Urinary bladder (tissue), 4 donors: Measurements from ENCODE around the gene ERICH4. TPM values are rescaled to one million over a fixed set of nuclear protein-coding genes. Genes with fewer than 3 reads are reported as not detected.

ENCODE experiments used
- DNase-seq: peaks from one replicate; pipeline ENCODE4 v3.0.0-alpha.2; 2015; ENCODE audit errors: extremely low spot score
- H3K27ac ChIP-seq: one replicate; pipeline ENCODE4 v1.5.1; 2013; ENCODE audit warnings: low read depth, mild to moderate bottlenecking, moderate library complexity
- H3K36me3 ChIP-seq: one replicate; pipeline ENCODE4 v1.6.1; 2013; ENCODE audit warnings: mild to moderate bottlenecking, moderate library complexity; ENCODE audit not compliant: insufficient read depth
- H3K4me1 ChIP-seq: one replicate; pipeline ENCODE4 v1.6.1; 2013; ENCODE audit warnings: mild to moderate bottlenecking, moderate library complexity; ENCODE audit not compliant: insufficient read depth
- H3K4me3 ChIP-seq: one replicate; pipeline ENCODE4 v1.5.1; 2013; ENCODE audit warnings: low read depth, low read length
- WGBS: extraction: QIAGEN DNeasy Blood & Tissue Kit; methylation state at CpG from one replicate; pipeline ENCODE4 v1.1.7; 2013; 5-methylcytosine and 5-hydroxymethylcytosine counted together
- polyA plus RNA-seq: library from polyadenylated mRNA; stranded (reverse); fragments of 200-250 nt; gene quantifications from one replicate; pipeline ENCODE4 v1.2.3, GENCODE V29; 2013
- total RNA-seq: library from RNA; depleted of rRNA; stranded (reverse); fragments of >200 nt; gene quantifications from one replicate; pipeline ENCODE4 v1.2.3, GENCODE V29; 2014
- donor health status: healthy with polysubstance abuse.
- donor health status: healthy.

ERICH4 gene
- total RNA-seq (not detected), polyA plus RNA-seq (not detected)

DNA sequence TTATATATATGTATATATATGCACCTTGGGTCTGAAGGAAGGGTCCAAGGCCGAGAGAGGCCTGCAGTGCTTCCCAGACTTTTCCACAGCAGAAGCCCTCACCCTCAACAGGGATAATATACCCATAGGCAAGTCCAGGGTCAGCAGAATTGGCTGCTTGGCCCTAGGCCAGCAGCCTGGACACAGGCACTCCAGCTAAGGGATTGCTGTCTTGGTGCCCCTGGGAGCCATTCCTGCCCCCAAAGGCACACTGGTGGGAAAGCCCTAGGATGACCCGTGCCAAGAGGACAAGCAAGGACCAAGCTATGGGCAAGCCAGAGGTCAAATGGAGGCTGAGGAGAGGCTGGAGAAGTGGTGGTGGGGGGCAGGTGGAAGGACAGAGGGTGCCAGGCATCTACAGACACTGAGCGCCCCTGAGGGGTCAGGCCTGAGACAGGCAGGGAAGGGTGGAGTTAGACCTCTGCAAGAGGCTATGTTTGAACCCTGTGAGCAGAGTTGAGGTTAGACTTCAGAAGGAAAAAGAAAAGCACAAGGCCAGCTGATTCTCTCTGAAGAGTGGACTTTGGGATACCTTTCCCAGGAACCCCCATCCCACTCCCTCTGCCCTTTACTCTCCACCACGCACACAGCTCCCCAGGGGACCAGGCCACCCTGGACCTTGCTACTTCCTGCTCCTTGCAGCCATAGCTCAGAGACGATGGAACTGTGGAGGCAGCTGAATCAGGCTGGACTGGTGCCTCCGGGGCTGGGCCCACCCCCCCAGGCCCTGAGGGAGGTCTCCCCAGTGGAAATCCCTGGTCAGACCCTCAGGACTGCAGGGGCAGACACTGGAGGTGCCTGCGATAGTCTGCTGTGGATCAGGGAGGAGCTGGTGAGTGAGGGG lies at the start of gene ERICH4:
Gene ERICH4 (plus strand): TSS at position 684 of the 883 bp plus-strand sequence. CDS start 14 bp downstream, at position 698.
- no peak for DNase-seq
- Histone ChIP-seq H3K36me3 (no peaks in the 10 kb centered on the region), H3K4me3 (no peak within 1 kb of the TSS), H3K4me1 (no peaks in the 10 kb centered on the region), H3K27ac (no peak within 1 kb of the TSS)
- 67% methylated on average over 7 of the region's 7 CpGs for WGBS

DNA sequence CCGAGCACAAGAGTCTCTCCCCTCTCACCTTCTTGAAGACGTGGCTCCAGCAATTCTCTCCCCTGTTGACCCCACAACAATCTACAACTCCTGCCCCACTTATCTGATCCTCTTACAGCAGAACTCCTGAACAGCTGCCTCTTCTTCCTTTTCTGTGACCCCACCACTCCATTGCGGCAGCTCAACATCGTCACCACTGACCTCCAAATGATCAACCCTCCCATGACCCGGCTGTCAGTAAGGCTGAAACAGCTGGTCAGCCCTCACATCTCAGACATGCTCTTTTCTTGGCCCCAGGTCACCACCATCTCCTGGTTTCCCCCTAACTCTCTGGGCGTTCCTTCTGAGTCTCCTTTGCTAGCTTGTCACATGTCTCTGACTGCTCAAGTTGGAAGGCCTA lies 47.6 kb upstream of the ERICH4 start:
- no peak for DNase-seq
- WGBS = 69% methylated on average over 6 of the region's 6 CpGs

DNA sequence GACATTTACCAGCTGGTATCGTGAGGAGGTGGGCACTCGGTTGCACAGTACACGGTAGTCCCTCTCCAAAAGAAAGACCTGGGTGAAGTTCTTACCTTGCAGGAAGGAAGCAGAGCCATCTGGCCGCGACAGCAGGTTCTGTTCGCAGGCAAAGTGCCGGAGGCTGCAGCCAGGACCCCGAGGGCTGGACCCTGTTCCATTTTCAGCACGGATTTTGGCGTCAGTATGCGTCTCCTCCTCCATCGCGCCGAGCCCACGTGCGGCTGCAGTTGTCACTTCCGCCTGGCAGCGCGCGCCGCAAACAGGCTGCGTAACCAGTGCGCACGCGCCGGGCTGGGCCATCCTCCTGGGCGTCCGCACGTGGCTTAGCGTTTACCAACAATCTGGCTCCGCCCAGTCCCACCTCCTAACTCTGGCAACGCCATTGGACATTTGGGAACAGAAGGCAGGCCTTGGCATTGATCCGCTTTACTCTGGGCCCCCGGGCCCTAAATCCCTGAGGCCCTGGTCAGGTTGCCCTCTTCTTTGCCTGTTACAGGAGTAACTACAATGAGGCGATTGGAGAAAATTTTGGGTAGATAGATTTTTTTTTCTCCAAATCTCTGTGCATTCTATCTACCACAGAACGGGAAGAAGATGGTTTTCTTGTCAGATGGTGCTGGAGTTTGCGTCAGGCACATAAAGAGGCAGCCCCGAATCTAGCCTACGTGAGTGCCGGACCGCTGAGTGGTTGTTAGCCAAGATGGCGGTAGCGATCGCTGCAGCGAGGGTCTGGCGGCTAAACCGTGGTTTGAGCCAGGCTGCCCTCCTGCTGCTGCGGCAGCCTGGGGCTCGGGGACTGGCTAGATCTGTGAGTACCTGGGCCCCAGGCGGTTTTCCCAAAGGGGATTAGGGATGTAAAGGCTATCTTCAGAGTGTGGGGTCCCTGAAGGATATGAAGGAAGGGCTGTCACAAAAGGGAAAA lies 45.6 kb upstream of the ERICH4 start, which contains the start of the genes BCKDHA and EXOSC5:
Gene BCKDHA (plus strand): TSS at position 733 of the 964 bp plus-strand sequence. CDS start 10 bp downstream, at position 743.
Gene EXOSC5 (minus strand): TSS at position 274 of the 964 bp plus-strand sequence. CDS start 31 bp downstream, at position 243.
- H3K4me1 ChIP-seq = peaks cover 4% of the 10 kb centered on the region
- H3K4me3 ChIP-seq = peak within 1 kb of the TSS; percentile 77
- DNase-seq = peak; percentile 100
- H3K36me3 ChIP-seq = no peaks in the 10 kb centered on the region
- peak within 1 kb of the TSS; percentile 77 for H3K27ac ChIP-seq
- under 1% methylated on average over 50 of the region's 50 CpGs for WGBS

More for the DNA sequence above, 47.6 kb upstream of the ERICH4 start:
- Histone ChIP-seq H3K4me3 (no peak overlapping the region), H3K4me1 (peaks cover 4% of the 10 kb centered on the region), H3K27ac (no peak overlapping the region), H3K36me3 (no peaks in the 10 kb centered on the region)

DNA sequence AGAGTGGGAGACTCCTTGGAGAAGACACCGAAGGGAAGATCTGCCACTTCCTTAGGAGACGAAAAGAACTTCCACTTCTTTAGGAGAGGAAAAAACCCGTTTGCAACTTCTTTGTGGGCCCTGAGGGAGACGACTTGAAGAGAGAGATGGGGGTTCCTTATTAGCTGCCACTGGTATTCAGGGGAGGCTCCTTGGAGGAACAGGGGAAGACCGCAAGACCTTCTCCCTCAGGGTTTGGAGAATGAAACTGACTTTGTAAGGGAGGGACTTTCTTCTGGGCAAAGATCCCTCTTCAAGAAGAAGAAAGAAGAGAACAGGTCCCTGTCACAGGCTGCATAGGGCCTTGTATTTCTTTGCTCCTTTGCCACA lies 44.9 kb upstream of the ERICH4 start:
- 0% methylated on average over 5 of the region's 5 CpGs for WGBS
- Histone ChIP-seq H3K36me3 (no peaks in the 10 kb centered on the region), H3K4me1 (peaks cover 4% of the 10 kb centered on the region), H3K4me3 (peak overlapping the region; percentile 77), H3K27ac (peak overlapping the region; percentile 77)
- no peak for DNase-seq

- 48% methylated on average over 3 of the region's 3 CpGs for whole genome bisulfite sequencing
- Histone ChIP-seq H3K4me3 (peak overlapping the region; percentile 77), H3K36me3 (no peaks in the 10 kb centered on the region), H3K27ac (no peak overlapping the region), H3K4me1 (peaks cover 4% of the 10 kb centered on the region)
- no peak for DNase-seq
Observed at GRCh38 chr19:41398598-41398997, 44.4 kb upstream of the ERICH4 start.

- no peak for DNase-seq
- H3K36me3 ChIP-seq = no peaks in the 10 kb centered on the region
- H3K4me3 ChIP-seq = no peak overlapping the region
- peaks cover 4% of the 10 kb centered on the region for H3K4me1 ChIP-seq
- no peak overlapping the region for H3K27ac ChIP-seq
- 90% methylated on average over 3 of the region's 3 CpGs for WGBS
Observed at GRCh38 chr19:41399091-41399490, 43.9 kb upstream of the ERICH4 start.

DNA sequence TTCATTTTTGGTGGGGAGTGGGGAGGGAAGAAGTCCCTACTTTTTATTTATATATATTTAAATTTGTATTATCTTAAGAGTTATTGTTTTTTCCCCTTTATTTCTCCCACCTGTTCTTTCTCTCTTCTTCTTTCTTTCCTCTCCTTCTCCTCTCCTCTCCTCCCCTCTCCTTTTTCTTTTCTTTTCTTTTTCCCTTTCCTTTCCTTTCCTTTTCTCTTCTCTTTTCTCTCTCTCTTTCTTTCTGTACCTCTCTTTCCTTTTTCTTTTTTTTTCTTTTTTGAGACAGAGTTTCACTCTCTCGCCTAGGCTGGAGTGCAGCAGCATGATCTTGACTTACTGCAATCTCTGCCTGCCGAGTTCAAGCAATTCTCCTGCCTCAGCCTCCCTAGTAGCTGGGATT lies 43.4 kb upstream of the ERICH4 start:
- peaks cover 4% of the 10 kb centered on the region for H3K4me1 ChIP-seq
- no peak overlapping the region for H3K4me3 ChIP-seq
- 93% methylated on average over 2 of the region's 2 CpGs for WGBS
- H3K27ac ChIP-seq = no peak overlapping the region
- no peaks in the 10 kb centered on the region for H3K36me3 ChIP-seq
- no peak for DNase-seq

DNA sequence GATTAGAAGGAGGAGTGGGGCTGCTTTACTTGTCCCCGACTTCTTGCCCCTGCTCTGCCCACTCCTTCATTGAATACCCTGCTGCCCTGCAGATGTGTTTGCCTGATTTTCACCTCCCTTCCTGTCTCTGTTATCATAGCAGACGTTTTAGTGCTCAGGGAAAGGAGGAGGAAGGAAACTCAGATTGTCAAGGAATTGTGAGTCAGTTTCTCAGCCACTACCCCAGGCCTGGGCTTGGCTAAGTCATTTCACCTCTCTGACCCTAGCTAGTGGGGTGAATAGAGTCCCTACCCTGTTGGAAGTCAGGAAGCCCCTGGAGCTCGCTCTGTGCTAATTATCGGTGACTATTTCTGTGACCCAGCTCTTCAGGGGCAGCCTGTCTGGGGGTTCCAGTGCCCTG lies 41.5 kb upstream of the ERICH4 start:
- no peak for DNase-seq
- Histone ChIP-seq H3K36me3 (no peaks in the 10 kb centered on the region), H3K4me3 (no peak overlapping the region), H3K27ac (no peak overlapping the region), H3K4me1 (peaks cover 4% of the 10 kb centered on the region)
- WGBS = 67% methylated on average over 4 of the region's 4 CpGs

- no peak overlapping the region for H3K4me3 ChIP-seq
- no peaks in the 10 kb centered on the region for H3K36me3 ChIP-seq
- no peak overlapping the region for H3K27ac ChIP-seq
- no peak for DNase-seq
- peaks cover 4% of the 10 kb centered on the region for H3K4me1 ChIP-seq
- 81% methylated on average over 3 of the region's 3 CpGs for WGBS
Observed at GRCh38 chr19:41402010-41402409, 40.9 kb upstream of the ERICH4 start.

DNA sequence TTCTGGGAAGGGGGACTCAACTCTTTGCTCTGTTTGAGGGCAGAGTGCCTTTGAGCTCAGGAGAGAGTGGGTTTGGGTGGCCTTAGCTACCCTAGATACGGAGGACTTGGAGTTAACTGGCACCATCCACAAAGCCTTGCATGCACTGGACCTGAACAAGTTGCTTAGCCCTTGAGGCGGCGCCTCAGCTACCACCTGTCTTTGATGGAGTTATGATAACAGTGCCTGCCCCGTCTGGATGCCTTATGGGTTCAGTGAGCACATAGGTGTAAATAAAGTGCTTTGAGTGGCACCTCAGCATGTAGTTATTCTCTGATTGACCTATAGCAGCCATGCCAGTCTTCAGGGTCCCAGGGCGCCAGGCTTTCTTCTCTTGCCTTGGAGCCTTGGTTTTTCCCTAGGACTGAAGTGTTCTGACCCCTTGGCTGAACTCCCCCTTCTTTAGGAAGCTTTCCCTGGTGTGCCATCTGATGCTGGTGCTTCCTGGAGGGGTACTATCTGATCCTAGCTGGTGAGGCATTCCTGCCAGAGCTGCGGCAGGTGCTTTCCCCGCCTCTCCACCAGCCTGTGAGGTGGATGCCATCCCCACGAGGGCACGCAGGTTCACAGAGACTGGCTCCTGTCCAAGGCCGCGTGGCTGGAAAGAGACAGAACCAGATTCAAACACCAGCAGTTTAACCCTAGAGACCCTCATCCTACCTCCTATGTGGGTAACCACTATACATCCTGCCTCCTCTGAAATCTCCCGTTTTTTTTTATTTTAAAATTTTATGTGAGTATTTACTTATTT lies 39.6 kb upstream of the ERICH4 start:
- H3K4me3 ChIP-seq = no peak overlapping the region
- no peaks in the 10 kb centered on the region for H3K36me3 ChIP-seq
- 67% methylated on average over 12 of the region's 12 CpGs for WGBS
- no peak overlapping the region for H3K27ac ChIP-seq
- DNase-seq = no peak
- peaks cover 4% of the 10 kb centered on the region for H3K4me1 ChIP-seq

DNA sequence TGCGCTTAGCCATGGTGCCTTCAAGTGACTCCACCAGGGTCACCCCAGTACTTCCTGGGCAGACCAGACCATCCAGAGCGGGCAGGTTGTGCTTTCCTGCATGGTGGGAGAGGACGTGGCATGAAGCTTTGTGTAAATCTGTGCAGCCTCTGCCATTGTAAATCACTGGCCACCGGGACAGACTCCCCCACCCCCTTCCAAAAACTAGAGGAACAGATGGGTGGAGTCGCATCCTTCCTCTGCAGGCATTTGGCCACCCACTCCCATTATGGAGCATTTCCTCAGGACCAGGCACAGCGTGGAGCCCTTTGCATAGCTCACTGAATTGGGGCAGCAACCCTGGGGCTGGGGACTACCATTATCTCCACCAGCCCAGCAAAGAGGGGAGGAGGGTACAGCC lies 37.2 kb upstream of the ERICH4 start:
- H3K4me3 ChIP-seq = no peak overlapping the region
- WGBS = 84% methylated on average over 6 of the region's 6 CpGs
- H3K36me3 ChIP-seq = no peaks in the 10 kb centered on the region
- H3K27ac ChIP-seq = no peak overlapping the region
- H3K4me1 ChIP-seq = no peaks in the 10 kb centered on the region
- no peak for DNase-seq

DNA sequence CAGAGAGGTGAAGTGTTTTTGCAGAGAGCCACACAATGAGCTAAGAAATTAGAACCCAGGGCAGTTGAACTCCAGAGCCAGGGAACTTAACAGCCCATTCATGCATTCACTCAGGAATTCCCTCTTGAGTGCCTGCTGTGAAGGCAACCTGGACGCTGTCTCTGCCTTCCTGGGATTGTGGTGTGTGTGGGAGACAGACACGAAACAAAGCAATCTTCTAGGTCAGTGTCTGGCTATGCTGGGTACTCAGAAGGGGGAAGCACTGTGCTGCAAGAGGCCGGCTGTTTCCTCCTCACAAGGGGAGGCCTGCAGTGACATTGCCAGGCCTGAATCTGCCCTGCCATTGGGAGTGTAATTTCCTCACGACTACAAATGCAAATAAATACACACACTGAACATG lies 35.7 kb upstream of the ERICH4 start:
- no peak overlapping the region for H3K27ac ChIP-seq
- no peaks in the 10 kb centered on the region for H3K36me3 ChIP-seq
- no peak overlapping the region for H3K4me3 ChIP-seq
- DNase-seq = no peak
- WGBS = 67% methylated on average over 4 of the region's 4 CpGs
- no peaks in the 10 kb centered on the region for H3K4me1 ChIP-seq

GRCh38 chr19:41408256-41408655 lies 34.7 kb upstream of the ERICH4 start:
- no peaks in the 10 kb centered on the region for H3K4me1 ChIP-seq
- H3K27ac ChIP-seq = no peak overlapping the region
- no peaks in the 10 kb centered on the region for H3K36me3 ChIP-seq
- 73% methylated on average over 4 of the region's 4 CpGs for WGBS
- no peak for DNase-seq
- H3K4me3 ChIP-seq = no peak overlapping the region
